OCI-LY3 (cell line): ENCODE measurements around the gene PRKACB.
"Not testable (repeated sequence)": the region's sequence is repeated elsewhere in the genome, so short reads cannot be mapped to it uniquely, and the experiment has no call there.

ENCODE experiments used
- EZH2phosphoT487 ChIP-seq: fragments of 200-600 bp; shearing (Covaris generic); IDR thresholded peaks from 2 replicates; pipeline ENCODE4 v1.6.1; 2018; ENCODE audit warnings: antibody characterized with exemption, mixed run types, low read depth
- TF ChIP-seq, protein P1 (sequence below): fragments of 200-600, 300-600 bp; sonication (generic); IDR thresholded peaks from 2 replicates; pipeline ENCODE4 v1.5.1; 2014; ENCODE audit warnings: antibody characterized with exemption, low read length, low read depth

GRCh38 chr1:84232676-84233075 is 88.6 kb downstream of the PRKACB start:
- TF ChIP-seq, protein P1, sequence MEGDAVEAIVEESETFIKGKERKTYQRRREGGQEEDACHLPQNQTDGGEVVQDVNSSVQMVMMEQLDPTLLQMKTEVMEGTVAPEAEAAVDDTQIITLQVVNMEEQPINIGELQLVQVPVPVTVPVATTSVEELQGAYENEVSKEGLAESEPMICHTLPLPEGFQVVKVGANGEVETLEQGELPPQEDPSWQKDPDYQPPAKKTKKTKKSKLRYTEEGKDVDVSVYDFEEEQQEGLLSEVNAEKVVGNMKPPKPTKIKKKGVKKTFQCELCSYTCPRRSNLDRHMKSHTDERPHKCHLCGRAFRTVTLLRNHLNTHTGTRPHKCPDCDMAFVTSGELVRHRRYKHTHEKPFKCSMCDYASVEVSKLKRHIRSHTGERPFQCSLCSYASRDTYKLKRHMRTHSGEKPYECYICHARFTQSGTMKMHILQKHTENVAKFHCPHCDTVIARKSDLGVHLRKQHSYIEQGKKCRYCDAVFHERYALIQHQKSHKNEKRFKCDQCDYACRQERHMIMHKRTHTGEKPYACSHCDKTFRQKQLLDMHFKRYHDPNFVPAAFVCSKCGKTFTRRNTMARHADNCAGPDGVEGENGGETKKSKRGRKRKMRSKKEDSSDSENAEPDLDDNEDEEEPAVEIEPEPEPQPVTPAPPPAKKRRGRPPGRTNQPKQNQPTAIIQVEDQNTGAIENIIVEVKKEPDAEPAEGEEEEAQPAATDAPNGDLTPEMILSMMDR = not testable (repeated sequence)
- TF ChIP-seq EZH2phosphoT487 = not testable (repeated sequence)
